Measurements from ENCODE around the gene HOXD13. TPM values are rescaled to one million over a fixed set of nuclear protein-coding genes. Genes with fewer than 3 reads are reported as not detected.

Gene HOXD13
- total and polyA plus RNA-seq, 2 donors (not counting 3 experiments of a cell fraction or from before 2014, with no cell fraction given): not detected

GRCh38 chr2:176080540-176081375 lies 11.8 kb upstream of the HOXD13 start:
- no peak for DNase-seq (ENCODE audit: low read depth, low spot score)
- Histone ChIP-seq H3K4me2 (ENCODE audit: insufficient read depth, low read length) (no peak overlapping the region), H3K79me2 (ENCODE audit: control insufficient read depth, insufficient read depth, low read length) (no peaks in the 10 kb centered on the region), H3K36me3 (ENCODE audit: control insufficient read depth in 2 of 2, extremely low read depth in 1 of 2, insufficient read depth in 2 of 2, low read length in 2 of 2) (no peaks in the 10 kb centered on the region), H3K4me3 (replicated peaks in 1 of 3; ENCODE audit: insufficient read depth in 1 of 3, low read depth in 1 of 3, low read length in 3 of 3) (no peak overlapping the region), H3K27me3 (ENCODE audit: control insufficient read depth in 2 of 2, insufficient read depth in 2 of 2, low read length in 2 of 2) (peaks cover 82 to 97% of the 10 kb centered on the region in 2 experiments), H3K9me1 (replicated peaks; ENCODE audit: control insufficient read depth, extremely low read depth, insufficient read depth, low read length) (no peaks in the 10 kb centered on the region), H3K4me1 (ENCODE audit: control insufficient read depth, extremely low read depth, insufficient read depth, low read length) (no peaks in the 10 kb centered on the region), H4K20me1 (replicated peaks; ENCODE audit: control insufficient read depth, extremely low read depth, insufficient read depth, low read length) (peaks cover 2% of the 10 kb centered on the region), H3K9ac (replicated peaks; ENCODE audit: extremely low read depth, insufficient read depth, low read length) (no peak overlapping the region), H3K9me3 (replicated peaks; ENCODE audit: control insufficient read depth, insufficient read depth, low read length) (no peaks in the 10 kb centered on the region), H2AFZ (ENCODE audit: low read depth, low read length) (no peak overlapping the region), H3K27ac (ENCODE audit: insufficient read depth, low read depth, low read length) (no peak overlapping the region)
- TF ChIP-seq MAX (IDR thresholded peaks at IDR 0.05; ENCODE audit: insufficient read depth, insufficient read length): no peak
- TF ChIP-seq EZH2 (IDR thresholded peaks at IDR 0.05; ENCODE audit: borderline replicate concordance, low read depth, low read length, severe bottlenecking): peak; percentile 98
- ChIA-PET POLR2A (no interaction called here), CTCF (interaction anchor here (0.6 to 2.8 kb wide), 10 partner anchors 8 to 719 kb away, joined by 3 to 19 read pairs (median 4); no protein-coding TSS in a partner anchor)
- no peak for FAIRE-seq
- dilution Hi-C loops (cut with MboI; ENCODE audit: extremely low pct_ligation_motif_present, low sequenced_read_pairs) (no loop called here), intact Hi-C loops (cut with micrococcal nuclease) (loop anchor here (2.0 kb wide), 2 partner anchors 16 to 78 kb away; partner anchors contain the start of gene LNPK)
- BruUV-seq (replicated peaks): no TSS peak

GRCh38 chr2:176081376-176081836 lies 11.1 kb upstream of the HOXD13 start:
- no peak overlapping the region for H2AFZ ChIP-seq (ENCODE audit: low read depth, low read length)
- H3K36me3 ChIP-seq (ENCODE audit: control insufficient read depth in 2 of 2, extremely low read depth in 1 of 2, insufficient read depth in 2 of 2, low read length in 2 of 2): no peaks in the 10 kb centered on the region
- TF ChIP-seq JUN (IDR thresholded peaks at IDR 0.05; ENCODE audit: borderline replicate concordance, insufficient read depth, insufficient read length, low read depth) (no peak), FOS (IDR thresholded peaks at IDR 0.05; ENCODE audit: borderline replicate concordance, insufficient read depth, low read length) (no peak), POLR2A (IDR thresholded peaks at IDR 0.05; ENCODE audit: low read depth, low read length) (no peak), POLR2AphosphoS5 (IDR thresholded peaks at IDR 0.05; ENCODE audit: insufficient read depth, low read depth, low read length) (no peak), CTCF (IDR thresholded peaks at IDR 0.05; ENCODE audit: extremely low read depth in 1 of 2, insufficient read depth in 1 of 2, low read depth in 1 of 2, low read length in 2 of 2) (no peak), MAX (IDR thresholded peaks at IDR 0.05; ENCODE audit: insufficient read depth, insufficient read length) (no peak), MYC (IDR thresholded peaks at IDR 0.05; ENCODE audit: low read depth, low read length) (no peak), EZH2 (IDR thresholded peaks at IDR 0.05; ENCODE audit: borderline replicate concordance, low read depth, low read length, severe bottlenecking) (no peak), GATA2 (IDR thresholded peaks at IDR 0.05; ENCODE audit: insufficient read depth, insufficient read length, low read depth, low read length) (no peak)
- no peaks in the 10 kb centered on the region for H3K79me2 ChIP-seq (ENCODE audit: control insufficient read depth, insufficient read depth, low read length)
- no peak overlapping the region for H3K27ac ChIP-seq (ENCODE audit: insufficient read depth, low read depth, low read length)
- peaks cover 2% of the 10 kb centered on the region for H4K20me1 ChIP-seq (replicated peaks; ENCODE audit: control insufficient read depth, extremely low read depth, insufficient read depth, low read length)
- no peak overlapping the region for H3K4me3 ChIP-seq (replicated peaks in 1 of 3; ENCODE audit: insufficient read depth in 1 of 3, low read depth in 1 of 3, low read length in 3 of 3)
- ChIA-PET POLR2A (no interaction called here), CTCF (interaction anchor here (1.1 to 2.8 kb wide), 6 partner anchors 15 to 392 kb away, joined by 3 to 19 read pairs (median 5); no protein-coding TSS in a partner anchor)
- no peak overlapping the region for H3K4me2 ChIP-seq (ENCODE audit: insufficient read depth, low read length)
- FAIRE-seq (no peak), DNase-seq (ENCODE audit: low read depth, low spot score) (no peak)
- H3K9me1 ChIP-seq (replicated peaks; ENCODE audit: control insufficient read depth, extremely low read depth, insufficient read depth, low read length): no peaks in the 10 kb centered on the region
- no peaks in the 10 kb centered on the region for H3K9me3 ChIP-seq (replicated peaks; ENCODE audit: control insufficient read depth, insufficient read depth, low read length)
- H3K4me1 ChIP-seq (ENCODE audit: control insufficient read depth, extremely low read depth, insufficient read depth, low read length): no peaks in the 10 kb centered on the region
- intact Hi-C loops (cut with micrococcal nuclease): loop anchor here (2.0 kb wide), 2 partner anchors 15 to 79 kb away; partner anchors contain the start of gene LNPK
- no peak overlapping the region for H3K9ac ChIP-seq (replicated peaks; ENCODE audit: extremely low read depth, insufficient read depth, low read length)
- dilution Hi-C loops (cut with MboI; ENCODE audit: extremely low pct_ligation_motif_present, low sequenced_read_pairs): no loop called here
- BruUV-seq (replicated peaks): no TSS peak
- H3K27me3 ChIP-seq (ENCODE audit: control insufficient read depth in 2 of 2, insufficient read depth in 2 of 2, low read length in 2 of 2): peaks cover 84 to 97% of the 10 kb centered on the region in 2 experiments
